HG02610 (cell line): ENCODE results near the gene ZNF70.
A peak's percentile ranks its signal among the peaks of the same experiment; 100 is the strongest.

ENCODE experiments used
- ATAC-seq: cut with Tn5 transposase; IDR thresholded peaks from one replicate; pipeline ENCODE4 v1.9.1; 2021; ENCODE audit warnings: mild to moderate bottlenecking, moderate library complexity; ENCODE audit not compliant: unreplicated experiment

Gene ZNF70

DNA sequence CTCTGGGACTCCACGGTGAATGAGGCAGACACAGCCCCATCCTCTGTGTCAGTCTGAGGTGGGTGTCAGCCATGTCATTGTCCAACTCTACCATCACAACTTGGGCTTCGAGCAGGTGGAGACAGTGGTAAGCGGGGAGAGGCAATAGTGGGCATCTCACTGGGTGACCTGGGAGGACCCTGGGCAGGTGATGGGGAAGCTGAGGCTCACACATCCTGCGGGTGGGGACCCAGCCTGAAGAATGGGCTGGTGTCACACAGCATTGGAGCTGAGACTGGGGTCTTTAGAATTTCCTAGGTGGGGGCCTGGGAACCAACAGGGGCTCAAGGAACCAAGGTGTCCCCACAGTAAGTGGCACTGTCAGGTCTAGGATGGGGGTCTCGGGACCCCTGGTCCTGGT lies 28.8 kb upstream of the ZNF70 start:
- ATAC-seq = no peak

DNA sequence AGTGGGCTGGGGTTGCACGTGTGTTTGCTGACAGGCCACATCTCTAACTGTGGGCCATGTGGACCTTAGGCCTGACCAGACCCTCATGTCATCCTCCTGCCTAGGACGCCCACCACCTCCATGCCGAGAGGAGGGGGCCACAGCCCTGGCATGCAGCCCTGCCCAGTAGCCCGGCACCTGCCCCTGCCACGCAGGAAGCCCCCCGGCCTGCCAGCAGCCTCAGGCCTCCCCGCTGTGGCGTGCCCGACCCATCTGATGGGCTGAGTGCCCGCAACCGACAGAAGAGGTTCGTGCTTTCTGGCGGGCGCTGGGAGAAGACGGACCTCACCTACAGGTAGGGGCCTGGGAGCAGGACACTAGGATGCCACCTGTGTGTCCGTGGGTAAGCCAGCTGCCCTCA lies 28.2 kb upstream of the ZNF70 start:
- no peak for ATAC-seq

DNA sequence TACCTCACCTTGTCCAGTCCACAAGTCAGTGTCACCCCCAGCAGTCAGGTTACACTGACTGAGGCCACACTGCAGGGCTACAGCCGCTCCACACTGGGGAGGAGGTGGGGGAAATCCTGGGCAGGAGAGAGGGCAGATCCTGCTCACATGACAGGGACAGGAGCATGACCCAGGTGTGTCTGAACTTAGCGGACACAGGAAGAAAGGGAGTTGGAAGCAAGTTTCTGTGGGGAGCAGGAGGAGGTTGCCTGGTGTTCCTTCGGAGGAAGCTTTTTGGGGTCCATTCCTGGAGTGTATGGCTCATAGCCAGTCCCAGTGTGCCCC lies 27.6 kb upstream of the ZNF70 start:
- ATAC-seq = no peak

DNA sequence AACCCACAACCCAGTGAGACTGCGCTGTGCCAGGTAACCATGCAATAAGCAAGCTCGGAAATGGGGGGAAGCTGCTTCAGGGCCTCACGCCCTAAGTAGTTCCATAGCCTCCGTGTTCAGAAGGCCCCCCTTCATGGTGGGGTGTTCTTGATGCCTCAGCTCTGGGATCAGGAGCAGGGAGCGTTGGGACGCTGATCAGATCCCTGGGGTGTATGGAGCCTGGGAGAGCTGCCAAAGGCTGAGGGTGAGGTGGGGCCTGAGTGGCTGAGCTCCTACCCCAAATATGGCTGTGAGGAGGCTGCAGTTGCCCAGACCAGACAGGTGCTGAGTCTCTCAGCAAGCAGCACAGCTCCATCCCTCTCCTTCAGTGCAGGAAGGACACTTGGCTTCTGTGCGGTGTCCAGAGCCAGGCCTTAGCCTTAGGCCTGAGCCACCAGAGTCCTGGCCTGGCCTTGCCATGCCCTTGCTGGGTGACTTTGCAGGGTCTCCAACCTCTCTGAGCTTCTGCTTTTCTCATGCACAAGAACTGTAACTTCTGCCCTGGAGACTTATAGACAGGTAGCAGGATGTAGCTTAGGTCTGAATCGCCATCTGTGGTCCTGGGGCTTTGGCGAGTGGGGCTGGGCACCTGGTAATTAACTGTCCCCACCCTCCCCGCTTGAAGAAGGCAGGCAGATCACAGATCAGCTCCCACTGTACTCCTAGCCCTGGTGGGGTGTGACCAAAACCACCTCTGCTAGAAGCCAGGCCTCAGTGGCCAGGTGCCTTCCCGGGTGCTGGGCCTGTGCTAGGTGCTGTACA lies 27.1 kb upstream of the ZNF70 start:
- no peak for ATAC-seq

DNA sequence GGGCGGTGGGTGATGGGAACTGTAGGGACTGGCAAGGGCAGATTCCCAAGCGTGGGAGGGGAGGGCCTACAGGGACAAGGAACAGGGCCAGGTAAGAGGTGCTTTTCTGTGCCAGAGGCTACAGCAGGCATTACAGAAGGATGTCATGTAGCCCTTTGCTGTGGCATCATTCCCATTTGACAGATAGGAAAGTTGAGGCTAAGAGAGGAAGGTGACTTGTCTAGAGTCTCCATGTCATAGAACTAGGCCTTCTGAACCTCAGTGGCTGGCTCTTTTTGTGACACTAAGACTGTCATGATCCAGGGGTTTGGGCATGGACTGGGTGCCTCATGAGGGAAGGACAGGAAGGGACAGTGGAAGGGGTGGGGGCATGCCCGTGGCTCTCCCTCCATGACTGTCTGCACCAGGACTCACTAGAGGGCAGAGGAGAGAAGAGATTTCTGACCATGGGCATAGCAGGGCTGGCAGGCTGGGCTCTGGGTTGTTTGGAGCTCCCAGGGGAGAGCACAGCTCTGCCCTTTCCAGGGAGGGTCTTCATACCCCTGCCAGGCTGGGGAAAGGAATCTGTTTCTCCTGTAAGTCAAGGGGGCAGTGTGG lies 25.0 kb upstream of the ZNF70 start:
- no peak for ATAC-seq

DNA sequence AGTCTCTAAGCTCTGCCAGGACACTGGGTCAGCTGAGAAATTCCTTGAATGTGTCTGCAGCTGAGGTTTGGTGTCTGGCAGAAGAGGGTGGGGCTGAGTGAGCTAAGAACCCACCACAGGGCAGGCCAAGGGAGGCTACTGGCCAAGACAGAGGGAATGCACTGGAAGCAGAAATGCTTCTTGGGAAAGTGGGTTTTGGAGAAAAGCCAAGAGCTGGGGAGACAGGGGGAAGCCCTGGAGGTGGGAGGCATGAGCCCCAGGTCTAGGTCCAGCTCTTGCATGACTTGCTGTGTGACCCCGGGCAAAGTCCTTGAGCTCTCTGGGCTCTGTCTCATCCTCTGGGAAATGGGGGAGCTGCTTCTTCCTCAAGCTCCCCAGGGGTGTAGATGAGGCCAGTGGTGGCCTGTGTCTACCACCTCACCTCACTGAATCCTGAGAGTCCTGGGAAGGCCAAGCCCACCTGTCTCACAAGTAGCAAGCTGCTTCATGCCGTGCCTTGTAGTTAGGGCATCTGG lies 24.1 kb upstream of the ZNF70 start:
- no peak for ATAC-seq

DNA sequence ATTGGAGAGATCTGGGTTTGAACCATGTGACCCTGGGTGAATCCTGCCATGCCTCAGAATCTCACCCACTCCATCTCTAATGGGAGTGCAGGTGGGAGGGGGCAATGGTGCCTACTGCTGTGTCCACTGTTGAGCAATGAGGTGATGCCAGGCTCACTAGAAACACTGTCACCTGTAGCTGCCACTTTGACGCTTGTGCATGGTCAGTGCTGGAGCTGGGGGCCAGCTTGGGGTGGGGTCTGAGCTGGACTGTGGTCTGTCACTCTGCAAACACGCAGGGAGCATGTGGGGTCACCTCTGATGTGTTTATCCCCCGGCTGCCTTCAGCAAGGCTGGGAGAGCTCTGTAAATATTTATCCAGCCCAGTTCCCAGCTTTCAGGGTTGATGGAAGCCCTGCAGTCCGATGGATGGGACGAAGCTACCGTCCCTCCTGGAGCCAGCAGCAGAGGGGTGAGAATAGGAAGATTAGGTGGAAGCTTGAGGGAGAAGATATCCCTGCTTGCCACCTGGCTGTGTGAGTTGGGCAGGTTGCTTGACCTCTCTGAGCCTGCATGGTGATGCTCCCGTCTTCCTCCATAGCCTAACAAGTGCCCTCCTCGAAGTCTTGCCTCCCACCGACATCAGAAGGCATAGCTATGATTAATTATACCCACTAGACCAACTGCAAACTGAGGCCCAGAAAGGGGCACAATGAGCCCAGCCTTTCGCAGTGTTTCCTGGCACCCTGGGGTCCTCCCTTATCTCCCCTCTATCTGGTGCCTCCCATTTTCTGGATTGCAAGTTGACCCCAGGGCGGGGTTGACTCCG lies 23.4 kb upstream of the ZNF70 start:
- no peak for ATAC-seq

DNA sequence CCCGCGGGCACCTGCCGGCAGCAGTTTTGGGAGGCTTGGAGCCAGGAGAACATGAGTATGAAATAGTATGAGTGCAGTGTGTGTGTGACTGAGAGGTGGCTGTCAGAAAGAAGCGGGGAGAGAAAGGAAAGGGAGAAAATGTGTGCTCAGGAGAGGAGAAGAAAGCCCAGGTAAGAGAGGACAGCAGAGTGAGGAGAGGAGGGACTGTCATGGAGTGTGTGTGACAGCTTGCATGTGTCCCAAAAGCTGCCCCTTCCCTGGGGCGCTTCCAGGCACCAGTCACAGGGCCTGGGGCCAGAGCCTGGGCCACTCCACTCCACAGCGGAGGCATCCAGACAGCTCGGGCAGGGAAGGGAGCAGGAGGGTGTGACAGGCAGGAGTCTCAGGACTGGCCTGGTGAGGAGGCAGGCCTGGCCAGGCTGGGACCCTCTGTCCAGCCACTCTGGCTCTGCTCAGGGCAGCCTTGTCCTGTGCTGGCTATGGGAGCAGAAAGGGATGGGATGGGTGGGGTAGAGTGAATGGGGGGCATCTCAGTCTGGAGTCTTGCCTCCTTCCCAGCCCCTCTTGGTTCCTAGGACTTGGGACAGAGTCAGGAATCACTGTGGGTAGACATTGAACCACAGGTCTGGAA lies 22.7 kb upstream of the ZNF70 start:
- ATAC-seq = no peak

DNA sequence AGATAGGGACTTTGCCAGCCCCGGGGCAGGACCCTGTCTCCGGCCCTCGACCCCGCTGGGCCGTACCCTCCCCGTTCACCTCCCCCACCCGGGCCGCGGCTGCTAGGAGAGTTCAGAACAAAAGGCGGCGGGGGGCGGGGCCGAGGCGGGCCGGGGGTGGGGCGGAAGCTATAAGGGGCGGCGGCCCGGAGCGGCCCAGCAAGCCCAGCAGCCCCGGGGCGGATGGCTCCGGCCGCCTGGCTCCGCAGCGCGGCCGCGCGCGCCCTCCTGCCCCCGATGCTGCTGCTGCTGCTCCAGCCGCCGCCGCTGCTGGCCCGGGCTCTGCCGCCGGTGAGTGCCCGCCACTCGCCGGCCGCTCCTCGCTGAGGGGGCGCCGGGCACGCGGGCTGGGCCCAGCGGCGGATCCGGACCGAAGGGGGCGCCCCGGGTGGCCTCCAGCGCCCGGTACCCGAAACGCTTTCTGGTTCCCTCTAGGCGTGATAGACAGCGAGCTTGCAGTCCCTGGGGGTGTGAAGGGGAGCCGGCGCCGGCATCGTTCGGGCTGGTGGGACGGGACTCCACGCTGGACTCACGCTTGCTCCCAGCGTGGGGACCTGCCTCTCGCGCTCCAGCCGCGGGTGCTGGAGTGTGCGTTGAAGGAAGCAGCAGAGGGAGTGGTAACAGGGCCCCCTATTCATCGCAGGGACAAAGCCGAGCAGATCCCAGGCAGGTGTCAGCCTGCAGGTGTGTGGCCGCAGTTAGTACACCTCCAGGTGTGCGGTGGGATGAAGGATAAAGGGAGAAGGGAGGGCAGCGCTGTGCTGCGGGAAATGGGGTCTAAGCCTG lies 21.9 kb upstream of the ZNF70 start, which contains the start of gene MMP11:
TSS of gene MMP11 (plus strand) at position 201 of the 825 bp plus-strand sequence. CDS start at position 223, 22 bp downstream.
- no peak for ATAC-seq

DNA sequence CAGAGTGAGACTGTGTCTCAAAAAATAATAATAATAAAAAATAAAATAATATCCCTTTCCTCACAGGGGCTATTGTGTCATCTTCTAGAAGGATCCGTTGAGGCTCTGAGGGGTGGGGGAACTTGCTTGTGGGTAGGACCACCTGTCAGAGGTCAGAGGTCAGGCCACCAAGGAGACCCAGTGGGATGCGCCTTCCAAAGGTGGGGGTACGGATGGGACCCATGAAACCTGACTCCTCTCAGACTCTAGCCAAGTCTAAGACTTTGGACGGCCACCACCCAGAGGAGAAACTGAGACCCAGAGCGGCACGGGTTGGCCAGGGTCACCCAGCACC lies 21.4 kb upstream of the ZNF70 start:
- ATAC-seq = no peak

DNA sequence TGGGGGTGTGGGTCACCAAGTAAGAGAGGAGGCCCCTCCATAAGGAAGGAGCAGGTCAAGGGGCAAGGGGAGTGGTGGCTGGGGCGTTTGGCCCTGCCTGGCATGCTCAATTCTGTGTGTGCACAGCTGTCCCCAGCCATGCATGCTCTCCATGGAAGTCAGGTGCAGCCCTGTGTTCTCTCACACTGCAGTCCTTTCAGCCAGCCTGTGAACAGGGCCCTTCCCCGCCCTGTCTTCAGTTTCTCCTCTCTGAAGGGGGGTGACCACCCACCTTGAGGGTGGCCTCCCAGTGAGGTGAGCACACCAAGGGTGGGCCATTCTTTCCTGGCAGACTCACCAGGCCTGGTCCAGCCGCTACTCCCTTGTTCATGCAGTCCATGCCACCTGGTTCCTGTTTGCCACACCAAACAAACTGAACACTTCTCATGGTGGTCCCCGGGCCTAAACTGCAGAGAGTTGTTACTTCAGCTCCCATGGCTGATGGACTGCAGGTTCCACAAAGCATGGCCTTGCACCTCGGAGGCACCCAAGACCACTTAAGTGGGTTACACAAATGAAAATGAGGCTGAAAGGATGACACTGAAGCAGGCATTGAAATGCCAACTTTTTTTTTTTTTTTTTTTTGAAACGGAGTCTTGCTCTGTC lies 18.5 kb upstream of the ZNF70 start:
- no peak for ATAC-seq

DNA sequence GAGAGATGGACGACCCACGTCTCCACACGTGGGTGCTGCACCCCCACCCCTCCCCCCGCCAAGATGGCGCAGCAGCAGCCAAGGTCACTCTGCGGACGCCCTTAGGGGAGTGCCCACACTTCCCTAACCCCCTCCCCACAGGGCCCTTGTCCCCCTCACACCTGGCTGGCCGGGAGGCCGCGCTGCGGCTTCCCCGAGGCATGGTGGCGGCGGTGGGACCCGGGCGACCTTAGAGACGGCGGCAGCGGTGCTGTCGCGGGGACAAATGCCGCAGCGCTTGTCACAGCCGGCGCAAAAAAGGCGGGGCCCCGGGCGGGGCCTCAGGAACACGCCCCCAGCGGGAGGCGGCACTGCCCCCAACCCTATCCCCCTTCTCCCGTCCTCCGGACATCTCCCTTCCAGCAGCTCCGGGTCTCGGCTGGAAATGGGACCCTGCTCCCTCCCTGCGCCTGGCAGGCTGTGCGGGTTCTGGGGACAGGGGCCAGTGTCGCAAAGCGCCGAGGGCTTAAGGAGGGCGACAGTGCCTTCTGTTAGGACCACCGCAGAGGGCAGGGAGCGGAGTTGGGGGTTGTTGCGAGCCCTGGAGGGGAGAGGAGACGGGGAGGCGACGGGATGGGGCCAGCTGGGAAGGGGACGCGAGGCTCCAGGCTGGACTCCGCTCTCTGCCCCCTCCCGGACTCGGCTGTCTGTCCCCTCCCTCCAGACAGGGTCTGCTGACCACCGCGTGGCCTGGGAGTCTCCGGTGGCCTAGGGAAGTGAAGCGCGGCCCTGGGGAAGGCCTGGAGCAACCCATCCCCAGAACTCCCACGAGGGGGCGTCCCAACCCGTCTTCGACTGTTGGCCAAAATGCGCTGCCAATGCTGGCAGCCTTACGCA lies 17.0 kb upstream of the ZNF70 start, which contains the start of gene CHCHD10:
TSS of gene CHCHD10 (minus strand) at position 300 of the 876 bp plus-strand sequence. CDS start at position 202, 98 bp downstream.
- ATAC-seq = peak; percentile 42

DNA sequence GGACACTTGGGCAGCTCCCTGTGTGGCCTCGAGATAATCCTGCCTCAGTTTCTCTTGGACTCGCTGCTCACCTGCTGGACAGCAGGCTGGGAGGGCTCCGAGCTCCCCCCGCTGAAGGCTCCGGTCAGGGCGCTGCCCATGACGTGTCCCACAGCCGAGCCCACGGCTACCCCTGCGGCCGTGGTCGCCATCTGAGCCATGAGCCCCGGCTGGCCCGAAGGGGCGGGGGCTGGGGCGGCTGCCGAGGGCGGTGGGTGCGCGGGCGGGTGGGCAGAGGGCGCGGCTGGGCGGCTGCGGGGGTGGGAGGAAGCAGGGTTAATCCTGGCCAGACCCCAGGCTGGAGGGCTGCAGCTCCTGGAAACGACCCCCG lies 16.4 kb upstream of the ZNF70 start:
- no peak for ATAC-seq

DNA sequence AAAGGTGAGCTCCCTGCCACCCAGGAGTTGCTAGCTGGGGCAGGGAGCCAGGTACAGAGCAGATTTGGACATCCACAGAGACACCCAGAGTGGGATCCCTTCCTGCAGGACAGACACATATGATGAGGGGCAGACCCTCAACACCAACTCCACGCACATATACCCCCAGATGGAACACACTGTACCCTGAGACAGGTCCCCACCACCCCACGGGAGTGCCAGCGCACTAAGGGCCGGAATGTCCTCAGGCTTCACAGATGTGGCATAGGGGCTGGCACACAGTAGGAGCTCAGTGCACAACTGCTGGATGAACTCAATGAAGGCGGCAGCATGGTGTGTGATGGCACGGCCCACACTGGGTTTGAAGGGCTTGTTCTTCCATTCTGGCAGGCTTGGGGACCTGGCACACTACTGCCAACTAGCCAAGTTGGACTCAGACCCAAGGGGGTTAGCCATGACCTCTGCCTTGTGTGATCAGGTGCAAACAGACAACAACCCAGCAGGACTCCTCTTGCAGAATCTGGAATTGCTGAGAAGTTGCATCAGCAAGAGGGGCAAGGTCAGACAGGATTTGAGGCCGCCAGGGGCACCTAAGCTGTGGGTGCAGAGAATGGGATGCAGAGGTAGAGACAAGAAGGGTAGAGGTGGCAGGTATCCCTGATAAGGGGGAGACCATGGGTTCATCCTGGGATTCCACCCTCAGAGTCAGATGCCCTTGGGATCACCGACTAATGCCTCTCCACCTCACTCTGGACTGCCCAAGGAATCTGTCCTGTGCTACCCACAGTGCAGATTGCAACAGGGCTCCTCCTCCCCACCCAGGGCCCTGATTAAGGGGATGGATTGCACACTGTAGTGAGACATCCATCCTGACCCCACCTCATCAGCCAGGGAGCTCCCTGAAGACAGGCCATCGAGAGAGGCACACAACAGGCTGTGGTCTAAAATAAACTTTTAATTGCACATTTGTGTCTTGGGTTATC lies 14.3 kb upstream of the ZNF70 start:
- ATAC-seq = no peak

DNA sequence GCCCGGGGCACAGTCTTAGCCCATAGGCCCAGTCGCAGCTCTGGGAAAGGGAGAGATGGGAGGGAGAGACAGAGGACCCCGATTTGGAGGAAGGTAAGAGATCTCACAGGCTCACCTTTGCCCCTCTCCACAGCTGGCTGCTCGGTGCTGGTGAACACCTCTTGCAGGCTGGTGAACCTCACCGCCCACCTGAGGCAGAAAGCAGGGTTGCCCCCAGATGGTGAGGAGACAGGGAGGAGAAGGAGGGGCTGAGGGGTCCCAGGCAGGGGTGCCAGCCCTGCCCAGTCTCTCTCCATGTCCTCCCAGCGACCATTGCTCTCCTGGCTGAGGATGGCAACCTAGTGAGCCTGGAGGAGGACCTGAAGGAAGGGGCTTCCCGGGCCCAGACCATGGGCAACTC lies 13.0 kb upstream of the ZNF70 start:
- no peak for ATAC-seq

DNA sequence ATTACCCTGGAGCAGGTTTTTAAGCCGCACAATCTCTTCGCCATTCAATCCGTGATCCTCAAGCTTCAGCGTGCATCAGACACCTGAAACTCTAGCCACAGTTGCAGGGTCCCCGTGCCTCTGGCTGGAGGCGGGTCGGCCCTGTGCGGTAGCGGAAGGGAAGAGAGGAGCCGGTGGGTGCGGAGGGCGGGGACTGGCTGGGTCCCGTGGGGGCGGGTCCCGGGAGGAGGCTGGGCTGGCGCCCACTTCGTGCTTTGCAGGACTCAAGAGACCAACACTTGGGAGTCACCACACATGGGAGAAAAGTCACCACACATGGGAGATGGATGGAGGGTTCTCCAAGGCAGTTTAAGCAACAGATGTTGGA lies 12.7 kb upstream of the ZNF70 start:
- no peak for ATAC-seq

DNA sequence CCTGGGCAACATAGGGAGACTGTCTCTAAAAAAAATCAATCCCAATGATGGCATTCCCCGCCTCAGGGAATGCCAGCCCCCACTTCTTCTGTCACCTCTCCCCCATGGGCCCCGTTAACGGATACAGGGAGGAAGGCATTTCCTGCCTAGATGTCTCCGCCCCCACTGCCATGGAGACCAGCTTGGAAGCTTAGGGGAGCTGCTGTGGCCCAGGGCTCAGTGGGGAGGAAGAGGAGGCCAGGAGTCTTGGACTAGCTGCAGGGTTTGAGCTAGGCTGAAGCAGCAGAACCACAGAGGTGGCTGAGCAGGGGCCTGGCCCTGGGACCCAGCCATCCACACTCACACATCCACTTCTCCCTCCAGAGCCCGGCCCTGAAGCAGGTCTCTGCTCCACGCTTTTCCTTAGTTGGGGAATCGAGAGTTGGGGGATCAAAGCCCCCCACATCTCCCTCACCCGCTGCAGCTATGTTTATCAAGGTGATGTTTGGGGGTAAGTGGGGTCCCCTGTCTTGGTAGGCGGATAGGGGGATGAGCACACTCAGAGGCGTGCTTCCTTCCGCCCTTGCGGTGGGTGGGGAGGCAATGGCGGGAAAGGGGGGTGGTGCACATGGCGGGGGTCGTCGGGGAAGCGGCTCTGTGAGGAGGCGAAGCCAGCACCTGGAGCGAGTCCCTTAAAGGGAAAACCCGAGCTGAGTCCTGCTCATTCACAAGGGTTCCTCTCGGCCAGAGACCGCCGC lies 12.1 kb upstream of the ZNF70 start, which contains the start of gene C22orf15:
TSS of gene C22orf15 (plus strand) at position 149 of the 737 bp plus-strand sequence. CDS start at position 466, 317 bp downstream.
- ATAC-seq = no peak
